HG03558 (cell line): Measurements from ENCODE around the gene COX4I2.

ENCODE experiments used
- ATAC-seq: cut with Tn5 transposase; IDR thresholded peaks from one replicate; pipeline ENCODE4 v1.9.1; 2021; ENCODE audit warnings: moderate number of reproducible peaks; ENCODE audit not compliant: unreplicated experiment; ENCODE audit errors: extremely low read depth

Gene COX4I2

DNA sequence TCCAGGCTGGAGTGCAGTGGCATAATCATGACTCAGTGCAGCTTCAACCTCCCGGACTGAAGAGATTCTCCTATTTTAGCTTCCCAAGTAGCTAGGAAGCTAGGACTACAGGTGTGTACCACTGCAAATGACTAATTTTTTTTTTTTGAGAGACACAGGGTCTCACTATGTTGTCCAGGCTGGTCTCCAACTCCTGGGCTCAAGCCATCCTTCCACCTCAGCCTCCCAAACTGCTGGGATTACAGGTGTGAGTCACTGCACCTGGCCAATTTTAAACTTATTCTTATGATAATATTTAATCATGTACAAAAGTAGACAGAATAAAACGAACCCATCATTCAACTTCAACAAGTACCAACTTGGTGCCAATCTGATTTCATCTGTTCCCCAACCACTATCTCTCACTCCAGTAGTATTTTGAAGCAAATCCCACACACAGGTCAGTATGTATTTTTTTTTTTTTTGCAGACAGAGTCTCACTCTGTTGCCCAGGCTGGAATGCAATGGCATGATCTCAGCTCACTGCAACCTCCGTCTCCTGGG lies 52.5 kb downstream of the COX4I2 start:
- ATAC-seq, result no peak

DNA sequence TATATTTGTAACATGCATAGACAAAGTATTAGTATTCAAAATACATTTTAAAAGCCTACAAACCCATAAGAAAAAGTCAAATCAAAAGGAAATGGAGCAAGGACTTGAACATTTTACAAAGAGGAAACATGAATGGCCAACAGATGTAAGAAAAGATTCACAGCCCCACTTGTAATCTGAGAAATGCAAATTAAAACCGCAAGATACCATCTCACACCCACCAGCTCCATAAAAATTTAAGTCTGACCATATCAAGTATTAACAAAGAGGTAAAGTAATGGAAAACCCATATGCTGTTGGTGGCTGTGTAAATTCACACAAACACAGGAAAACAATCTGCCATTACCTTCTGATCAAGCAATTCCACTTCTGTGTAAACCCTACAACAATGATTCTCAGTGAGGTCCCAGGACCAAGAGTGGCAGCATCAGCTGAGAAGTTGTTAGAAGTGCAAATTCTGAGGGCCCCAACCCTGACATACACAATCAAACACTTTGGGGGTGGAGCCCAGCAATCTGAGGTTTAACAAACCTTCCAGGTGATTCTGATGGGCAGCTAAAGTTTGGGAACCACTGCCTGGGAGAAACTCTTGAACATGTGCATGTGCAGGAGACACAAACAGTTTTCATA lies 54.0 kb downstream of the COX4I2 start:
- ATAC-seq, result peak; percentile 49

DNA sequence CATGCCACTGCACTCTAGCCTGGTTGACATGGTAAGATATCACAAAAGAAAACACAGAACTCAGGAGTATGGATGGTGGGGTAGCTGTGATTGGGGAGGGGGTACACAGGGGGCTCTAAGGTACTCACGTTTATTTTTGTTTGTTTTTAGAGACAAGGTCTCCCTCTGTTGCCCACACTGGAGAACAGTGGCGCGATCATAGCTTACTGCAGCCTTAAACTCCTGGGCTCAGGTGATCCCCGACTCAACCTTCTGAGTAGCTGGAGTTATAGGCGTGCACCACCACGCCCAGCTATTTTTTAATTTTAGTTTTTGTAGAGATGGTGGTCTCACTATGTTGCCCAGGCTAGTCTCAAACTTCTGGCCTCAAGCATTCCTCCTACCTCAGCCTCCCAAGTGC lies 55.7 kb downstream of the COX4I2 start:
- ATAC-seq, result no peak

DNA sequence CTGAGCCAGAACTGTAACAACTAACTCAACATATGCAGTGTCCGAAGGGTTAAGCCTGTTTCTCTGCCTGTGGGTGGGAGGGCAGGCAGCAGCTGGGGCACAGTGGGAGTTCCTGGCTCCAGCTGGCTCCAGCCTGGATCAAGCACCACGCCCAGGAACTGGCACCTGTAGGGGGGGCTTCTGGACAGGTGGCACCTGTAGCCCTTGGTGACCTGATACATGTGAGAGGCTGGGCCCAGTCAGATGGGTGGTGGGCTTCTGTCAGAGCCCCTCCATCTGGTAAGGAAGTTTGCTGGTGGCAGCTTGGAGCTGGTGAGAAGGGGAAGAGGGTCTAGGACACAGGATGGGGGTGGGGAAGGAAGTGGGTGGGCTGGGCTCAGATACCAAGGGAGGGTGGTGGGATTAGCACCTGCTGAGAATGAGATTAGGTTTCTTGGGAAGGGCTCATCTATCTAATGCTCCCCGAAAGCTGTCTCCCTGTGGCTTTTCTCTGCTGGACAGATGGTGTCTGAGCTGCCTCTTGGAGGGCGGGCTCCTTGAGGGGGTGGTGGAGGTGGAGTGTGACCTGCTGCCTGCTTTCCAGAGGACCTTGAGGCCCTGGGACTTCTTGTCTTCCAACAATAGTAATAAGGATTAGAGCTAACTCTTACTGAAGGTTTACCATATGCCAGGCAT lies 56.4 kb downstream of the COX4I2 start:
- no peak for ATAC-seq
